ENCODE data around the gene IRF4. TPM values are rescaled to one million over a fixed set of nuclear protein-coding genes. Genes with fewer than 3 reads are reported as not detected.

The IRF4 gene
- total RNA-seq, 3 donors from 2014 or later: 9.1 to 25.2 (median 13.0) TPM

- Histone ChIP-seq H3K4me3 (no peak overlapping the region), H3K27me3 (peaks cover 11 to 54% of the 10 kb centered on the region in 2 donors)
Measured at GRCh38 chr6:396126-396520, 4.6 kb downstream of the IRF4 start.

DNA sequence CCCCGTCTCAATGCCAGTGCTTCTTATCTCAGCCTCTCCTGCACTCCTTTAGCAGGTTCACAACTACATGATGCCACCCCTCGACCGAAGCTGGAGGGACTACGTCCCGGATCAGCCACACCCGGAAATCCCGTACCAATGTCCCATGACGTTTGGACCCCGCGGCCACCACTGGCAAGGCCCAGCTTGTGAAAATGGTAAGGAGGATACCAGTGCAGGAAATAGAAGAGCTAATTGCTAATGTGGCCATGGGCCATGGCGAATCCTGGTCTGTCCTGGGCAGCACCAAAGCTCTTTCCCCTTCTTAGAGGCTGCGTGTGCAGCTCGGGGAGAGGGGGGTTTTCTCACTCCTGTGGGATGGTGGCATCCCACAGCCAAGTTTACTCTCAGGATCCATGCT lies 5.5 kb downstream of the IRF4 start:
- H3K4me3 ChIP-seq: no peak overlapping the region
- H3K27ac ChIP-seq: no peak overlapping the region
- DNase-seq (ENCODE audit: low spot score in 2 of 2): no peak
- H3K4me1 ChIP-seq: peaks cover 4 to 6% of the 10 kb centered on the region in 2 donors
- H3K36me3 ChIP-seq: no peaks in the 10 kb centered on the region
- H3K9me3 ChIP-seq: no peaks in the 10 kb centered on the region
- intact Hi-C loops (cut with DNase I; ENCODE audit: low total_unique reads): no loop called here
- TF ChIP-seq CTCF (IDR thresholded peaks at IDR 0.05) (no peak), POLR2AphosphoS5 (IDR thresholded peaks at IDR 0.05) (no peak), POLR2A (IDR thresholded peaks at IDR 0.05) (no peak)
- peaks cover 8 to 44% of the 10 kb centered on the region in 2 donors for H3K27me3 ChIP-seq

More at GRCh38 chr6:396126-396520, 4.6 kb downstream of the IRF4 start:
- intact Hi-C loops (cut with DNase I; ENCODE audit: low total_unique reads): no loop called here
- no peak for DNase-seq (ENCODE audit: low spot score in 2 of 2)
- Histone ChIP-seq H3K9me3 (no peaks in the 10 kb centered on the region), H3K36me3 (no peaks in the 10 kb centered on the region), H3K4me1 (peaks cover 6 to 9% of the 10 kb centered on the region in 2 donors), H3K27ac (no peak overlapping the region)
- TF ChIP-seq POLR2AphosphoS5 (IDR thresholded peaks at IDR 0.05) (no peak), POLR2A (IDR thresholded peaks at IDR 0.05) (no peak), CTCF (IDR thresholded peaks at IDR 0.05) (no peak)

DNA sequence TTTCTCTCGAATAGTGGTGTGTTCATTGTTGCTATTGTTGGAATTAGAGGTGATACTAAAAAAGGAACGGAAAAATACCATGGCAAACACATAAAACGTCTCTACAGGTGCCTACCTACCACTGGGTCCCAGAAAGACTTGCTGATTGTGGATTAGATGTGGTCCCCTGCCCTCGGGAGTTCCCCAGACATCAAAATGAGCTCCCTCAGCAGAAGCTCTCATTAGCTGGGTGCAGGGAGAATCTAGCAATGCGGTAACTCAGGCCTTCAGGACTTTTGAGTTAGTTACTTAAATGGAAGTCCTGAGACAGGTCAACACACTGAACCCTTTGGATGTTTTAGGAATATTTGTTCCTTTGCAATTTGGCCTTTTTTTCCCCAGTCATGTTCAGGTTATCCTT lies 6.1 kb downstream of the IRF4 start:
- intact Hi-C loops (cut with DNase I; ENCODE audit: low total_unique reads): no loop called here
- TF ChIP-seq POLR2AphosphoS5 (IDR thresholded peaks at IDR 0.05) (no peak), CTCF (IDR thresholded peaks at IDR 0.05) (no peak), POLR2A (IDR thresholded peaks at IDR 0.05) (no peak)
- Histone ChIP-seq H3K27me3 (peaks cover 4 to 39% of the 10 kb centered on the region in 2 donors), H3K4me3 (no peak overlapping the region), H3K27ac (no peak overlapping the region), H3K4me1 (peaks cover 0 to under 1% of the 10 kb centered on the region in 2 donors), H3K9me3 (no peaks in the 10 kb centered on the region), H3K36me3 (no peaks in the 10 kb centered on the region)
- no peak for DNase-seq (ENCODE audit: low spot score in 2 of 2)

- Histone ChIP-seq H3K36me3 (no peaks in the 10 kb centered on the region), H3K27me3 (peaks cover 0 to 35% of the 10 kb centered on the region in 2 donors), H3K9me3 (no peaks in the 10 kb centered on the region), H3K27ac (no peak overlapping the region), H3K4me3 (no peak overlapping the region), H3K4me1 (no peaks in the 10 kb centered on the region)
- no peak for TF ChIP-seq CTCF (IDR thresholded peaks at IDR 0.05)
- TF ChIP-seq POLR2A (IDR thresholded peaks at IDR 0.05): no peak
- TF ChIP-seq POLR2AphosphoS5 (IDR thresholded peaks at IDR 0.05): no peak
- DNase-seq (ENCODE audit: low spot score in 2 of 2): no peak
- intact Hi-C loops (cut with DNase I; ENCODE audit: low total_unique reads): no loop called here
Measured at GRCh38 chr6:398065-398464, 6.5 kb downstream of the IRF4 start.

- H3K27me3 ChIP-seq: peaks cover 0 to 33% of the 10 kb centered on the region in 2 donors
- H3K27ac ChIP-seq: no peak overlapping the region
- no peaks in the 10 kb centered on the region for H3K4me1 ChIP-seq
- no peak overlapping the region for H3K4me3 ChIP-seq
- no peaks in the 10 kb centered on the region for H3K36me3 ChIP-seq
- DNase-seq (ENCODE audit: low spot score in 2 of 2): no peak
- intact Hi-C loops (cut with DNase I; ENCODE audit: low total_unique reads): no loop called here
- H3K9me3 ChIP-seq: no peaks in the 10 kb centered on the region
- TF ChIP-seq POLR2A (IDR thresholded peaks at IDR 0.05): no peak
- no peak for TF ChIP-seq POLR2AphosphoS5 (IDR thresholded peaks at IDR 0.05)
- no peak for TF ChIP-seq CTCF (IDR thresholded peaks at IDR 0.05)
Measured at GRCh38 chr6:398558-399078, 7.1 kb downstream of the IRF4 start.

All from breast epithelium (tissue), 4 donors.